Stimulated activated CD8-positive, alpha-beta memory T cell treated with anti-CD3 and anti-CD28 coated beads, Interleukin-15, amount 100 ng/mL, for 48 hours (primary cell): ENCODE results near the gene ZNF366.

Experiments used
- DNase-seq, 2 donors: peaks; one replicate each; pipeline ENCODE4 v3.0.0-alpha.2; 2020; ENCODE audit warnings: low read depth in 2 of 2

Gene ZNF366

GRCh38 chr5:72441094-72441723 is 66.0 kb downstream of the ZNF366 start:
- no peak for DNase-seq

GRCh38 chr5:72440207-72440638 is 67.0 kb downstream of the ZNF366 start:
- DNase-seq, result no peak

DNA sequence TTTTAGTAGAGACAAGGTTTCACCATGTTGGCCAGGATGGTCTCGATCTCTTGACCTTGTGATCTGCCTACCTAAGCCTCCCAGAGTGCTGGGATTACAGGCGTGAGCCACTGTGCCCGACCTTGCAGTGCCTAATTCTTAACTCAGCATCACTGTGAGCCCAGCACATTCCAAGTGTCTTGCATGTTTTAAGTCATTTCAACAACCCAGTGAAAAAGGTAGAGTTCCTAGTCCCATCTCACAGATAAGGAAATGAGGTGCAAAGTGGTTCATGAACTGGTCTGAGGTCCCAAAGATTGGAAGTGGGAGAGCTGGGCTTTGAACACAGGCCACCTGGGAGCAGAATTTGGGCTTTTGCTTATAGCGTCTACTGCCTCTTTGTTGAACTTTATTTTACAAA is 68.0 kb downstream of the ZNF366 start:
- DNase-seq, result no peak

- DNase-seq, result no peak
These were observed 69.1 kb downstream of the ZNF366 start for GRCh38 chr5:72438141-72438540.

GRCh38 chr5:72436796-72437471 is 70.3 kb downstream of the ZNF366 start:
- no peak for DNase-seq

DNA sequence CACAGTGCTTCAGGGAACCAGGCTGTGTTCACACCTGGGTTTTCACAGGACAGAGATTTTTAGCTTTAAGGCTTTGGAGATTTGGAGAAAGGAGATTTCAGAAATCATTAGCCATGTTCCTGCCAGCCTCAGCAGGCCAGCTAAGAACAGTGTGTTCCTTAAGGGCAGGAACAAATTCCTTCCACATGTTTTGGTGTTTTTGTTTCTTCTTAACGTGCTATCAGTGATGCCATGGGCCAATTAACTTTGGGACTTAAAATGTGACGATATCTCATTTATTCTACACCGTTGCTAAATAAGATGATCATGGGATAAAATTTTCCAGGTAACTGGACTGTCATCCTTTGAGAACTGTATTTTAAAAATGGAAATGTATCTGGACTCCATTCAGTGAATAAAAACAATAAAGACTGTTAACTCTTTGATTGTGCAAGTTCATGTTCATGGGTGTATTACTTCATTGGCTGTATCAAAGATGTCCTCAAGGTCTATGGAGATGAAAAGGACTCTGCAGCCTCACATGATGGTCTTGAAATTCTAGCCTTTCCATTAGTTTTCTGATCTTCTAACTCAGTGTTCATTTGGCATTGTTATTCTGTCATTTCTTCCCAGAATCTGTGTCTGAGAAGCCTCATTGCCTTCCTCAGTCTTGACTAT is 72.3 kb downstream of the ZNF366 start:
- DNase-seq, result no peak

GRCh38 chr5:72434056-72434780 is 73.0 kb downstream of the ZNF366 start:
- DNase-seq, result no peak

GRCh38 chr5:72433522-72433921 is 73.7 kb downstream of the ZNF366 start:
- DNase-seq, result no peak

DNA sequence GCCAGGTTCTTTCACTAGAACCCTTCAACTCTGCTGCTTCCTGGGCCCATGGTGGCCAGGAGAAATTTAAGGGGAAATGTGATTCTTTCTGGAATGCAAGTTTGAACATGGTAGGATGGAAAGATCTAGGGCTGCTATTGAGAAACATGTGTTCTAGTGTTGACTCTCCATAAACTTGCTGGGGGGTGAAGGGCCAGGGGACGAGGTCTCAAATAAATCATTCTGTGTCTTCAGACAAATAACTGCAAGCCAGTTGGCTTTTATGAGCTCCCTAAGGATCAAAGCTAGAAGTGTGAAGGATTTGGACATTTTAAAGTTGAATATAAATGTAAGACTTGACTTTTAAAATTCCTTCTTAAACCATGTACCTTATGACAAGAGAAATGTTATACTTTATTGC is 78.5 kb downstream of the ZNF366 start:
- DNase-seq, result no peak

- DNase-seq, result no peak
These were observed 79.4 kb downstream of the ZNF366 start for GRCh38 chr5:72427488-72428437.

DNA sequence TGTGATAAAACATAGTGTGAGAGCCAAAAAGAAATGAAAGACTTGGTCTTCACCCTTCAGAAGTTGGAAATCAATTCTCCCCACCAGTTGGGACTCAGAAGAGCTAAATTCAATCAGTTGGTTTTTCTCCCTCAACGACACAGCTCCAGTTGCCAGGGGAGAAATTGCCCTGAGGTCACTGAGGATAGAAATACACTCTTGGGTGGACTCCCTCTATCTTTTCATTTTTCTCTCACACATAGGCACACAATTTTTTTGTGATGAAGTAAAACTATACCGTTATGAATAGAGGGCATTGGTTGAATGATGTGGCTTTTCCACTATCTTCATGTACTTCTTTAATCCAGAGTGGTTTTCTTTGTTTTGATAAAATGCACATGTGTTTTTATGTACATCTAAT is 80.2 kb downstream of the ZNF366 start:
- no peak for DNase-seq

DNA sequence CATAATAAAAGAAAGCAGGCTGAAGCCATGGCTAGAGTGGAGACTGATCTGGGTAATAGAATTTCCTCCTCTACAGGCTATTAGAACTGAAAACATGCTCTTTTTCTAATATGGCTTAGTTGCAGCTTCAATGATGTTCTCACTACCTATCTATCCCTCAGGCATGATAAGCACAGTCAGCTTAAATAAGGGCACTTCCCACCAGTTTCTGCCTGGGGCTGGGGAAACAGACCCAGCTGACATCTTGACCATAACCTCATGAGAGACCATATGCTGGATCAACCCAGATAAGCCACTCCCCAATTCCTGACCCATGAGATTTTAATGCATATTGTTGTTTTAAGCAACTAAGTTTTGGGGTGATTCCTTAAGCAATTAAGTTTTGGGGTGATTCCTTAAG is 81.2 kb downstream of the ZNF366 start:
- DNase-seq, result no peak

- no peak for DNase-seq
These were observed 88.9 kb downstream of the ZNF366 start for GRCh38 chr5:72418271-72418670.

- DNase-seq, result no peak
These were observed 89.7 kb downstream of the ZNF366 start for GRCh38 chr5:72417333-72418062.

DNA sequence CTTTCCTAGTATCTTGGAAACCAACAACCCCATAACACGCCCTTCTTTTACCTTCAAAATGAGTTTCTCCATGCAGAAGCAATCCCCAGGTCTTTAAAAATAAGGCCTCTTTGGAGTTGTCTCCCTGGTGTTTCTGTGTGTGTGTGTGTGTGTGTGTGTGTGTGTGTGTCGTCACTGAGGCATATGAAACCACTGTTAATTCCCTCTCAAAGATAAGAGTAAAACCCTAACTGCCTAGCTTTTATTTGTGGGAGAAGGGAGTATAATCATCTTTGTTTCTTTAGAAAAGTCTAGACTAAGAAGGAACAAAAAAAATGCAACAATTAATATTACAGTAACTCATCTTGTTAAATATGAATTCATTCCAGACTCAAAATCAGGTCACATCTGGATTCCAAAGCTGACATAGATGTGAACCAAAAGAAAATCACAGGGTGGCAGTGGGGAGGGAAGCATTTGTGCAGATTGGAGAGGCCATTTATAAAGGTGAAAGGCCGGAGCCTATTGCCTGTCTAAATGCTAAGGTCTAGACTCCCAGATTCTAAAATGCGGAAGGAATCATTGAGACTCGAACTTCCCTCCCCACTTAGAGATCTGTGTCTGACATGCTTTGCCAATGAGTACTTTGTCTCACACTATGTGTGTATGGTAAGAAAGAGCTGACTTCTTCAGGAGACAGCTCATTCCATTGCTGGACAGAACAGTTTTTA is 91.4 kb downstream of the ZNF366 start:
- DNase-seq, result no peak

DNA sequence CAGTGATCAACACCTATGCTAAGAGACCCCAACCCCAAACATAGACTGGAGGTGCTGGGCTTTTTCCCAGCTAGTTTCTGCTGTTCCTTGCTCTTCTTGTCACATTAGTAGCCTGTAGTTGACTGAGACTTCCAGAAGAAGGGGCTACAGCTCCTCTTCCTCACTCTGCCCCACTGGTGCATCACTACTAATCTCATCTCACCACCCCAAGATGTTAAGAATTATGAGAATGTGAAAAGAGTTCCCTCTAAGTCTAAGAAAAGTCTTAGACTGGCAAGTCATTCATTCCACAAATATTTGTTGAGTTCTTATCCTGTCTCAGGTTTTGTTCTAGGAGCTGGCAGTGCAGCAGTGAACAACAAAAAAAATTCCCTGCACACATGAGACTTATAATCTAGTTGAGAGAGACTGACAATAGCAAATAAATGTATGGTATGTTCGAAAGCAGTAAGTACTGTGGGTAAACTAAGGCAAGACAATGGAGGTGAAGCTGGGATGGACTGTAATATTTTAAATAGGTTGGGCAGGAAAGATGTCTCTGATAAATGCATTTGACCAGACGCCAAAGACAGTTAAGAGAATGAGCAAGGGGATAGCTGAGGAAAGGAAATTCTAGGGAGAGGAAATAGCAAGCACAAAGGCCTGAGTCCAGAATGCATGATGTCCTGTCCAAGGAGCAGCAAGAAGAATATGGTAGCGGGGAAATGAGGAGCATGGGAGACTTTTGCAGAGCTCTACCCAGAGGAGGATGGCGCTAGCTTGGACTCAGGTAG is 94.7 kb downstream of the ZNF366 start:
- DNase-seq, result no peak

GRCh38 chr5:72410688-72411295 is 96.4 kb downstream of the ZNF366 start:
- DNase-seq, result no peak

GRCh38 chr5:72408603-72409002 is 98.6 kb downstream of the ZNF366 start:
- DNase-seq, result no peak

DNA sequence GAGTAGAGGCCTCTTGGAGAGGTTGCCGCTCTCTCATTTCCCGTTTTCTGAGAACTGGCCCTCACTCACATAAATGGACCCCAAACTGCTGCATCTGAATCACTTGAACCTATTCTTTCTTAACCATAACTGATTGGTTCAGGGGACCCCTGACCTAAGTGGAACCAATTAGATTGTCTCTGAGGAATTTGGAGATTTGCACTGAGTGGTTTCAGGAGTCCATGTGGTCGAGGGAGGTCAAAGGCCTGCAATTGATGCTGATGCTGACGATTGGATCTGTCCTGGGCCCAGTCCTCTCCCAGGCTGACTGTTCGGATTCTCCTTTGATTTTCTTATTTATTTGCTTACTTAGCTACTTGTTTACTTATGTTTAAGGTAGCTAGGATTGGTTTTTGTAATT is 99.1 kb downstream of the ZNF366 start:
- no peak for DNase-seq
